Prostate gland (tissue), 2 donors: ENCODE measurements around the gene SPNS2.

Source experiments
- POLR2A ChIP-seq: fragments of 450-650 bp; IDR thresholded peaks from one replicate; pipeline ENCODE4 v1.6.1; 2016; ENCODE audit warnings: antibody characterized with exemption, mild to moderate bottlenecking
- POLR2AphosphoS5 ChIP-seq: sonication (generic); formaldehyde crosslinking; IDR thresholded peaks from one replicate; pipeline ENCODE4 v1.6.1; 2017; ENCODE audit warnings: antibody characterized with exemption
- TF ChIP-seq, protein P1 (sequence below), 4 experiments: fragments of 200-600 bp in 2 of 4; fragments of 450-650 bp in 2 of 4; sonication (generic) in 2 of 4; IDR thresholded peaks; 1 replicate in 3 of 4; 2 replicates in 1 of 4; pipeline ENCODE4 v1.5.1; 2016 to 2019; ENCODE audit warnings: antibody characterized with exemption in 4 of 4, mild to moderate bottlenecking in 2 of 4, moderate library complexity in 2 of 4

DNA sequence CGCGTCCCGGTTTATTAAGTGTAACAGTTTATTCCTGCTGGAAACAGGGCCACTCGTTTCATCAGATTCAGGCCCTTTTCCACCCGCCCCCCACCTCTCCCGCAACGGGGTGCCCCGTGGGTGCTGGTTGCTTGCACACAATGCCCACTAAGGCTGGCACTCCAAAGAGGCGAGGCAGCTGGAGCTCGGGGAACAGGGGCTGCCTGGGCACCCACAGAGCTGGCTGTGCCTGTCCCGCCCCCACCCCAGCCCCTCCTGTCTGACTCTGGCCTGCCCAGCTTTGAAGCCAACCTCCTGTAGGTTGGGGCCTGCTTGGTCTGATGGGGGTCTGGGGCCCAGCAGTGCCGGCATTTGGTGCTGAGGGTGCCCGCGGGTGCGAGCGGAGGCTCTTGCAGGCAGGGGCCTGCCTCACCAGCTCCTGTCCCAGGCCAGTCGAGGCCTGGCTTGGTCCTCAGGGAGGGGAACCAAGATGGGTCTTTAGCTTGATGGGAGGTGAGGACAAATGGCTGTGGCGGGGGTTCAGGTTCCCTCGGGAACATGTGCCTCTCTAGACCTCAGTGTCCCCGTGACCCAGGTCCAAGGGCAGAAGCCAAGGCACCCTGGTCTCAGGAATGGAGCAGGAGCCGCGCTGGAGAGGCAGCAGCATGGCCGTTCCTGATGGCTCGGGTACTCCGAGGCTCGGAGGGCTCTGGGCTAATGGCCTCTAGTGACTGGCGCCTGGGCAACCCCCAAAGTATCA, 36.4 kb downstream of the SPNS2 start:
- TF ChIP-seq, protein P1, sequence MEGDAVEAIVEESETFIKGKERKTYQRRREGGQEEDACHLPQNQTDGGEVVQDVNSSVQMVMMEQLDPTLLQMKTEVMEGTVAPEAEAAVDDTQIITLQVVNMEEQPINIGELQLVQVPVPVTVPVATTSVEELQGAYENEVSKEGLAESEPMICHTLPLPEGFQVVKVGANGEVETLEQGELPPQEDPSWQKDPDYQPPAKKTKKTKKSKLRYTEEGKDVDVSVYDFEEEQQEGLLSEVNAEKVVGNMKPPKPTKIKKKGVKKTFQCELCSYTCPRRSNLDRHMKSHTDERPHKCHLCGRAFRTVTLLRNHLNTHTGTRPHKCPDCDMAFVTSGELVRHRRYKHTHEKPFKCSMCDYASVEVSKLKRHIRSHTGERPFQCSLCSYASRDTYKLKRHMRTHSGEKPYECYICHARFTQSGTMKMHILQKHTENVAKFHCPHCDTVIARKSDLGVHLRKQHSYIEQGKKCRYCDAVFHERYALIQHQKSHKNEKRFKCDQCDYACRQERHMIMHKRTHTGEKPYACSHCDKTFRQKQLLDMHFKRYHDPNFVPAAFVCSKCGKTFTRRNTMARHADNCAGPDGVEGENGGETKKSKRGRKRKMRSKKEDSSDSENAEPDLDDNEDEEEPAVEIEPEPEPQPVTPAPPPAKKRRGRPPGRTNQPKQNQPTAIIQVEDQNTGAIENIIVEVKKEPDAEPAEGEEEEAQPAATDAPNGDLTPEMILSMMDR (IDR thresholded peaks at IDR 0.05), result no peak
- TF ChIP-seq POLR2A (no peak), POLR2AphosphoS5 (no peak)
